Esophagus squamous epithelium (tissue), 4 donors: ENCODE results near the gene PIP5K1B.

Experiments
- CTCF ChIP-seq, 6 experiments: fragments of 450-650 bp in 4 of 6; fragments of 200-600 bp in 2 of 6; sonication (generic) in 2 of 6; IDR thresholded peaks; one replicate each; pipeline ENCODE4 v1.5.1; 2016 to 2019; ENCODE audit warnings: antibody characterized with exemption in 6 of 6, mild to moderate bottlenecking in 4 of 6, moderate library complexity in 4 of 6
- POLR2A ChIP-seq, 4 donors: fragments of 450-650 bp; IDR thresholded peaks; one replicate each; pipeline ENCODE4 v1.6.1; 2017; ENCODE audit warnings: antibody characterized with exemption in 4 of 4, mild to moderate bottlenecking in 4 of 4, moderate library complexity in 3 of 4

- no peak for TF ChIP-seq POLR2A (IDR thresholded peaks at IDR 0.05)
- no peak for TF ChIP-seq CTCF (IDR thresholded peaks at IDR 0.05)
Observed at GRCh38 chr9:68955330-68955729, 250.3 kb downstream of the PIP5K1B start.
